ENCODE results near the gene PIEZO2. TPM values are rescaled to one million over a fixed set of nuclear protein-coding genes. Genes with fewer than 3 reads are reported as not detected.

Gene PIEZO2
- total and polyA plus RNA-seq, 2 of the 8 experiments (the other 6 are each of a cell fraction or from before 2014, with no cell fraction given) = 4.7 to 16.5 TPM

DNA sequence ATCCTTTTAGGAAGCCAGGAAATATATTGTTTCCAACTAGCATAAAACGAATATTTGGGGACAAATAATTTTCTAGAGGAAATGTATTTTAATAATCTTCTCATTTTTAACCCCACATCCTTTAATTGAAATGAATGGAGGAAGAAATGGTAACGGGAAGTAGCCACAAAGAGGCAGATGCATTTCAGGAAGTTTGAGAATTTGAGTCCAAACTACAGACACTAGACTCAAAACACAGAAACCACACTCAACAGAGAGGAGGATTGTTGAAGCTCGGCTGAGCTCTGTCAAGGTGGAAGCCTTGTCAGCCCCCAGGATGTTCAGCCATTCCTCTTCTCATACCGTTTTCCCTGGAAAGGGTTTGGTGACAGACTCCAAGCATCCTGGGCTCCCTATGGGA is 335.0 kb downstream of the PIEZO2 start:
- H2BK12ac ChIP-seq (ENCODE audit: low read depth, low read length) = no peak overlapping the region
- no peak overlapping the region for H2AFZ ChIP-seq (ENCODE audit: low read length)
- no peaks in the 10 kb centered on the region for H3K4me1 ChIP-seq (replicated peaks in 1 of 4; ENCODE audit: control insufficient read depth in 3 of 4, insufficient read depth in 4 of 4, low read length in 3 of 4)
- H3K4me3 ChIP-seq (ENCODE audit: extremely low read depth in 1 of 4, insufficient read depth in 2 of 4, low read depth in 3 of 4, low read length in 4 of 4) = no peak overlapping the region
- H2BK5ac ChIP-seq (ENCODE audit: low read depth, low read length) = no peak overlapping the region
- no peak overlapping the region for H3K18ac ChIP-seq (ENCODE audit: extremely low read depth, low read length)
- H3K36me3 ChIP-seq (ENCODE audit: control insufficient read depth in 2 of 4, insufficient read depth in 4 of 4, low read length in 3 of 4) = no peaks in the 10 kb centered on the region
- 87% methylated on average over 4 of the region's 4 CpGs; no CpG with 5 or more reads in 1 of the 2 experiments for WGBS, 2 experiments (ENCODE audit: extremely low coverage in 1 of 2, insufficient coverage in 1 of 2, insufficient read length in 1 of 2, insufficient replicate concordance in 2 of 2, low coverage in 1 of 2, low lambda C conversion rate in 2 of 2, missing lambda C conversion rate in 1 of 2)
- H3K23ac ChIP-seq (ENCODE audit: insufficient read length) = no peak overlapping the region
- H3K9ac ChIP-seq (replicated peaks in 1 of 4; ENCODE audit: extremely low read depth in 1 of 4, low read depth in 3 of 4, low read length in 3 of 4) = no peak overlapping the region
- no peak overlapping the region for H3K14ac ChIP-seq (ENCODE audit: insufficient read length)
- no peak overlapping the region for H3K56ac ChIP-seq (replicated peaks; ENCODE audit: insufficient read length, low read depth, low read length)
- H2BK20ac ChIP-seq (ENCODE audit: low read length) = no peak overlapping the region
- H3K79me2 ChIP-seq (ENCODE audit: control insufficient read depth in 1 of 2, insufficient read depth in 2 of 2, low read length in 2 of 2) = no peaks in the 10 kb centered on the region
- CTCF ChIA-PET (ENCODE audit: partially characterized antibody) = interaction anchor here (1.2 to 1.6 kb wide), 3 partner anchors 37 to 228 kb away, joined by 3 to 5 read pairs (median 3); no protein-coding TSS in a partner anchor
- no peaks in the 10 kb centered on the region for H3K9me3 ChIP-seq (ENCODE audit: insufficient read depth in 2 of 2, low read depth in 1 of 2, low read length in 1 of 2)
- no peak overlapping the region for H3K4ac ChIP-seq (replicated peaks; ENCODE audit: insufficient read length, low read depth, low read length)
- FAIRE-seq (no peak), DNase-seq (ENCODE audit: low read depth in 1 of 2, low spot score in 2 of 2) (no peak)
- H2BK15ac ChIP-seq (ENCODE audit: low read length) = no peak overlapping the region
- no peak overlapping the region for H2BK120ac ChIP-seq (replicated peaks; ENCODE audit: low read depth, low read length)
- no peak overlapping the region for H3K4me2 ChIP-seq (ENCODE audit: insufficient read depth in 1 of 2, low read depth in 2 of 2, low read length in 2 of 2)
- H4K5ac ChIP-seq (ENCODE audit: insufficient read length, low read depth, low read length) = no peak overlapping the region
- H4K91ac ChIP-seq (replicated peaks; ENCODE audit: insufficient read length, low read length) = no peak overlapping the region
- no peak overlapping the region for H3K27ac ChIP-seq (ENCODE audit: low read depth, low read length)
- no peaks in the 10 kb centered on the region for H4K20me1 ChIP-seq (replicated peaks in 1 of 2; ENCODE audit: control insufficient read depth in 1 of 2, insufficient read depth in 2 of 2, low read length in 2 of 2)
- POLR2A ChIA-PET (ENCODE audit: partially characterized antibody) = no interaction called here
- H3K27me3 ChIP-seq (replicated peaks in 1 of 4; ENCODE audit: control insufficient read depth in 3 of 4, extremely low read depth in 1 of 4, insufficient read depth in 3 of 4, low read length in 3 of 4) = no peaks in the 10 kb centered on the region
- H3K79me1 ChIP-seq (ENCODE audit: low read depth, low read length) = no peaks in the 10 kb centered on the region
- H4K8ac ChIP-seq (ENCODE audit: extremely low read depth, insufficient read depth, low read length) = no peak overlapping the region
- no peaks in the 10 kb centered on the region for H3K23me2 ChIP-seq (ENCODE audit: low read depth, low read length)
- no peak overlapping the region for H2AK5ac ChIP-seq (ENCODE audit: low read depth, low read length)
- TF ChIP-seq TAF7 (optimal IDR thresholded peaks at IDR 0.05; ENCODE audit: borderline replicate concordance, low read depth, low read length) (no peak), RBBP5 (IDR thresholded peaks at IDR 0.05; ENCODE audit: borderline replicate concordance, low read depth, low read length) (no peak), CBX5 (IDR thresholded peaks at IDR 0.05; ENCODE audit: low read depth, low read length) (no peak), JUN (IDR thresholded peaks at IDR 0.05; ENCODE audit: low read depth, low read length) (no peak), GTF2F1 (IDR thresholded peaks at IDR 0.05; ENCODE audit: borderline replicate concordance, low read depth, low read length) (no peak), RXRA (IDR thresholded peaks at IDR 0.05; ENCODE audit: insufficient read depth, low read depth, low read length) (no peak), SRF (IDR thresholded peaks at IDR 0.05; ENCODE audit: low read depth, low read length) (no peak)
- TF ChIP-seq, protein P1, sequence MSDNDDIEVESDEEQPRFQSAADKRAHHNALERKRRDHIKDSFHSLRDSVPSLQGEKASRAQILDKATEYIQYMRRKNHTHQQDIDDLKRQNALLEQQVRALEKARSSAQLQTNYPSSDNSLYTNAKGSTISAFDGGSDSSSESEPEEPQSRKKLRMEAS (IDR thresholded peaks at IDR 0.05) = no peak
